Eye (tissue), 1 donor: Measurements from ENCODE around the gene ZMYM2.
"Not testable (repeated sequence)": the region's sequence is repeated elsewhere in the genome, so short reads cannot be mapped to it uniquely, and the experiment has no call there.

Experiments
- DNase-seq: peaks from one replicate; pipeline ENCODE4 v3.0.0-alpha.2; 2015

ZMYM2 gene

GRCh38 chr13:19958155-19959111 lies at the start of gene ZMYM2:
Gene ZMYM2, plus strand, starts transcription at chr13:19958727. Its CDS starts 34,346 bp downstream, at chr13:19993073.
- DNase-seq = peak; percentile 99

GRCh38 chr13:19910336-19911072 lies 48.0 kb upstream of the ZMYM2 start:
- no peak for DNase-seq

- DNase-seq = peak; percentile 20
These were observed 31.3 kb upstream of the ZMYM2 start for GRCh38 chr13:19927117-19927748.

GRCh38 chr13:19940106-19940505 lies 18.4 kb upstream of the ZMYM2 start:
- no peak for DNase-seq

- DNase-seq = no peak
These were observed 8.2 kb upstream of the ZMYM2 start for GRCh38 chr13:19950374-19950773.

GRCh38 chr13:19952850-19953249 lies 5.7 kb upstream of the ZMYM2 start:
- no peak for DNase-seq

- DNase-seq = no peak
These were observed 2.5 kb upstream of the ZMYM2 start for GRCh38 chr13:19955873-19956559.

GRCh38 chr13:19957320-19958154 lies 990 bp upstream of the ZMYM2 start:
- DNase-seq = peak; percentile 96

- peak; percentile 81 for DNase-seq
These were observed 759 bp downstream of the ZMYM2 start for GRCh38 chr13:19959141-19959830.

GRCh38 chr13:19959831-19960652 lies 1.5 kb downstream of the ZMYM2 start:
- peak; percentile 96 for DNase-seq

- no peak for DNase-seq
These were observed 2.1 kb downstream of the ZMYM2 start for GRCh38 chr13:19960653-19960976.

- no peak for DNase-seq
These were observed 3.0 kb downstream of the ZMYM2 start for GRCh38 chr13:19961489-19961888.

- DNase-seq = no peak
These were observed 3.4 kb downstream of the ZMYM2 start for GRCh38 chr13:19961924-19962323.

GRCh38 chr13:19962894-19963293 lies 4.4 kb downstream of the ZMYM2 start:
- no peak for DNase-seq

- no peak for DNase-seq
These were observed 9.1 kb downstream of the ZMYM2 start for GRCh38 chr13:19967621-19968020.

GRCh38 chr13:19974498-19975009 lies 16.0 kb downstream of the ZMYM2 start:
- not testable (repeated sequence) for DNase-seq

- DNase-seq = peak; percentile 34
These were observed 20.4 kb downstream of the ZMYM2 start for GRCh38 chr13:19978831-19979437.

- DNase-seq = no peak
These were observed 23.2 kb downstream of the ZMYM2 start for GRCh38 chr13:19981685-19982238.

- DNase-seq = no peak
These were observed 24.0 kb downstream of the ZMYM2 start for GRCh38 chr13:19982447-19983043.
